Nucleus accumbens (tissue), 56 donors: ENCODE data around the gene WDR3.

Source experiments
- DNase-seq, 56 donors: peaks; one replicate each; lab custom pipeline; 2025; lab: John Stamatoyannopoulos, UW

The WDR3 gene

DNA sequence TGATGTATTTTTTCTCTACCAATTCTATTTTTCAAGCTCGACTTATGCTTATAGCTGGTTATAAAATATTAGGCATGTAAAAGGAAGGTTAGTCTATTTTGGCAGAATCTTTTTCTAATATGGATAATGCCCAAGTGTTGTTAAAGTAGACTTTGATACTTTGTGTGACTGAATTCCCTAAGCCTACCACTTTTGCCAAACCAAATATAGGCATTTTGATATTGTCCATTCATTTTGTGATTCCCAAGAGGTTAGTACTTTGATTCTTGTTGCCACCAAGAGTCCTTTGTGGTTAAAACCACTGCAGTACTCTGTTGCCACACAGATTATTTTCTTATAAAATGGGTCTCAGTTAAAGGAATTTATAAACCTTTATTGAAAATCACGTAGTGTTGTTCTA, 4.2 kb downstream of the WDR3 start:
- no peak for DNase-seq

DNA sequence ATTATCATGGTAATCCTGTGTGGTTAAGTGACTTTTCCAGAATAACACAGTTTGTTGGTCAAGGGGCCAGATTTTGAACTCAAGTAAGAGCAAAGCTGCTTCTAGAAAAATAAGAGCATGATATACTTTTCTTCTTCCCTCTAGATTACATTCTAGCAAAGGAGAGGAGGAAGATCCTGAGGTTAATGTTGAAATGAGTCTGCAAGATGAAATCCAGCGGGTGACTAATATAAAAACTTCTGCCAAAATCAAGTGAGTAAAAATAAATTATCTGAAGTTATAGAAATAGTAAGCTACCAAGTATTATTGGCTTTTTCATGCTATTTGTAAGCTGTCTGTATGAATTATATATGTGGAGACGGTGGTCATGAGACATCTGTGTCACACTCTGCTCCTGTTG, 12.8 kb downstream of the WDR3 start:
- no peak for DNase-seq

GRCh38 chr1:117952386-117952785, 22.8 kb downstream of the WDR3 start:
- no peak for DNase-seq

- DNase-seq, result no peak
Measured at GRCh38 chr1:117959364-117959763, 29.8 kb downstream of the WDR3 start.

DNA sequence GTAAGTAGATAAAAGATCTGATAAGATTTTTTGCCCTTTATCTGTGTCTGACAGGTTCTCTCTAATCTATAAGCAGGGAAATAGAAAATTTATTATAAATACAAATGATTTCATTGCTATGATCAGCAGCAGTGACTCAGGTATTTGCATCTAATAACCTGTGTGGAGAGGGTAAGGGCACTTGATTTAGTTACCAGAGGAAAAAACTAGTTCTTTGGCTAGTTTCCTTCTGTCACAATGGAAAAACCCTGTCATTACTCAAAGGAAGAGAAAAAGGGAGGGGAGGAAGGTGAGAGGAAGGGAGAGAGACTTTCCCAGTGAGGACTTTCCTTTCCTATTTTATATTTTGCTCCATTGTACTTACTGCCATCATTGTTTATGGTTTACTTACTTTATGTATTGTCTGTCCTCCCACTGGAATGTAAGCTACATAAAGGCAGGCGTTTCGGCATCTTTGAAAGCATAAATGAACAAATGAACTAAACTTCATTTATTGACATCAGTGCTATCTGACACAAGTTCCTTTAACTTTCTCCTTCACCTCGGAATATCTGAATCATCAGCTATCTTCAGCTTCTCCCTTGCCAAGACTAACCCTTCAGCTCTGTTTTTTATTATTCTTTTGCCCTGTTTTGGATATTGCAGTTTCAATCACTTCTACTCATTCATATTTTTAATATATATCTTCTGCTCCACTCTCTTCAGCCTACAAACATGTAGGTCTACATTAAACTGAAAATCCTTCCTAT, 34.9 kb downstream of the WDR3 start:
- no peak for DNase-seq

- no peak for DNase-seq
Measured at GRCh38 chr1:117967477-117967876, 37.9 kb downstream of the WDR3 start.

DNA sequence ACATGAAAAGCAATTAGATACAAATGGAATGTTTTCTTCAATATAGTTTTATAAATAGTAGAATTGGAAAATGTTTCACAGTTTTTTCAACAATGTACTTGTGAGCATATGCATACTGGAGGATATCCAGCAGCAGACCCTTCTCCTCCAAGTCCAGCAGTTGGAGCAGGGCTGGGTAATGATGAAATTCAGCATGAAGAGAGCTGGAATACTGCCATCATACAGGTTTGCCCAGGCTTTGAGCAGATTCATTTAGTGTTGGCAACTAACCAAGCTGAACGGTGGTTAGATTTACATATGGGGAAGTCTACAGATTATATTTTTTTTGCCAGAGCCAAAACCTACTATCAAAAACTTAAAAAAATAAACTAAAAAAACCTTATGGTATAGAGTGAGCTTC, 38.3 kb downstream of the WDR3 start:
- no peak for DNase-seq

- peak in 7 of 56 donors; percentile 0 to 16 (median 3) for DNase-seq
Measured at GRCh38 chr1:117970252-117970651, 40.7 kb downstream of the WDR3 start.

- DNase-seq, result no peak
Measured at GRCh38 chr1:117971777-117972176, 42.2 kb downstream of the WDR3 start.

DNA sequence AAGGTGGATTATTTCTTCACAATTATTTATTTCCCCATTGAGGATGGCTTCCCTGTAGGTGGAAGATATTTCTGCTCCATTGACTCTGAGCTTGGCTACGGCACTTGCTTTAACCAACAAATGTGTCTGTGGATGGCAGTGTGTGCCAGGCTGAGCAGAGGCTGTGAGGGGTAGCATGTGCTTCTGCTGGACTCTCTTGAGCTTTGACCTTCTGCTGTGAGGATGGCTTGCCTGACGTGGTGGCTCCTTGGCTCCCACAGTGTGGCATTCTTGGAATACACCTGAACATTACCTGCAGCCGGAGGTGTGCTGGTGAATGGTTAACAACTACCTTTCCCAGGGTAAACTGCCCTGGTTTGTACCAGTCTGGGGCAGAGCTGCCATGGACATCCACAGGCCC, 46.8 kb downstream of the WDR3 start:
- DNase-seq, result no peak

- DNase-seq, result no peak
Measured at GRCh38 chr1:117981455-117982192, 52.1 kb downstream of the WDR3 start.

- DNase-seq, result no peak
Measured at GRCh38 chr1:117985239-117985638, 55.7 kb downstream of the WDR3 start.

DNA sequence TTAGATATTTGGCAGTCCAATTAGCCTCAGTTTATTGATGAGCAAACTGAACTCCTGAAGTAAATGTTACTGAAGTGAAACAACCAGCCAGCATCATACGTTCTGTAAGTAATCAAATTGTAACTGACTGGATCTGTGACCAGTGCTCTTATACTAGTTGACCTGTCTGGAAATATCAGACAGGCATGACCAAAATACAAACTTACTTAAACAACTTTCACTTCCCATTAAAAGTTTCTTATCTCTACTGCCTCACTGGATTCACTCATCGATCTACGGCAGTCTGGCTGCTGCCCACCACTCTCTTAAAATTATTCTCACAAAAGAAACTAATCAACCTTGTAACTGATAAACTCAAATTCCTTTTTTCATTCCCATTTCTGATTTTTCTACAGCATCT, 56.4 kb downstream of the WDR3 start:
- DNase-seq, result no peak

- no peak for DNase-seq
Measured at GRCh38 chr1:118004312-118004711, 74.8 kb downstream of the WDR3 start.

GRCh38 chr1:118007391-118007790, 77.9 kb downstream of the WDR3 start:
- no peak for DNase-seq

GRCh38 chr1:118008011-118008410, 78.5 kb downstream of the WDR3 start:
- DNase-seq, result no peak

GRCh38 chr1:118012515-118013124, 83.1 kb downstream of the WDR3 start:
- no peak for DNase-seq

DNA sequence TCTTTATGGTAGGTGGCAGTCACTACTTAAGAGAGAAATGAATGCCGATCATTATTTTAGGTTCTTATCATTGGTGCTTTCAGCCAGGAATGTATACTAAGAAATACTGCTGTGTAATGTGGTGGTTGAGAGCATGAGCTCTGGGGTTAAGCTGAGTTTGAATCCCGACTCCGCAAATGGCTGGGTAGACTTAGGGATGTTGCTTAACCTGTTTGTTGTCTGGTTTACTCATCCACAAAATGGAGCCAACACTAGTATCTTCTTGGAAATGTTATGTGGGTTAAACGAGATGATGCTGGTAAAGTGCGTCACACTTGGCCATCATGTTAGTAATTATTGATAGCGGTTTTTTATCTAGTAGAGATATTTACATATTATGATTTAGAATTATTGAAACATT, 83.8 kb downstream of the WDR3 start:
- no peak for DNase-seq

DNA sequence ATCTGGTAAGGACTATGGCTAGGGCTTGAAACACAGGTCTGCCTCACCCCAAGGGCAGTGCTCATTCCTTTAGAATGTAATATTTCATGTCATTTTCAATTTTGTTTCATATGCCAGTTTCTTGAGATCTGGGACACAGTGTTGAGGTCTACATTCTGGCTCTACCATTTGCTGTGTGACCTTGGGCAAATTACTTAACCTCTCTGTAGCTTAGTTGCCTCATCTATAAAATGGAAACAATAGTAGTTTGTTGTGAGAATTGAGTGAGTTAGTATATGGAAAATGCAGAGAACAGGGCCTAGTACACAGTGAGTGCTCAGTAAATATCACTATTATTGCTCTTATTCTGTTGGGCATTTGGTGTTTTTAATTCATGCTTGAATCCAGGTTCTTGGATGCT, 84.4 kb downstream of the WDR3 start:
- no peak for DNase-seq
